ENCODE measurements around the gene TPO.

TPO gene

DNA sequence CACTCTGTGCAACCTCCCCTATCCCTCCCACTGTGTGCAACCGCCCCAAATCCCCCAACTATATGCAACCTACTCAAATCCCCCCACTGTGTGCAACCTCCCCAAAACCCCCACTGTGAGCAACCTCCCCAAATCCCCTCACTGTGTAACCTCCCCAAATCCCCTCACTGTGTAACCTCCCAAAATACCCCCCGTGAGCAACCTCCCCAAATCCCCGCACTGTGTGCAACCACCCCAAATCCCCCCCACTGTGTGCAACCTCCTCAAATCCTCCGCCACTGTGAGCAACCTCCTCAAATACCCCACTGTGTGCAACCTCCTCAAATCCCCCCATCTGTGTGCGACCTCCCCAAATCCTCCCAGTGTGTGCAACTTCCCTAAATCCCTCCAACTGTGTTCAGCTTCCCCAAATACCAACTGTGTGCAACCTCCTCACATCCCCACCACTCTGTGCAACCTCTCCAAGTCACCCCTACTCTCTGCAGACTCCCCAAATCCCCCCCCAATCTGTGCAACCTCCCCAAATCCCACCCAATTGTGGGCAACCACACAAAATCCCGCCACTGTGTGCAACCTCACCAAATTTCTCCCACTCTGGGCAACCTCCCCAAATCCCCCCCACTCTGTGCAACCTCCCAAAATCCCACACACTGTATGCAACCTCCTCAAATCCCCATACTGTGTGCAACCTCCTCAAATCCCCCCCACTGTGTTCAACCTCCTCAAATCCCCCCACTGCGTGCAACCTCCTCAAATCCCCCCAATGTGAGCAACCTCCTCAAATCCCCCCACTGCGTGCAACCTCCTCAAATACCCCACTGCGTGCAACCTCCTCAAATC is 114.1 kb downstream of the TPO start:
- Mint-ChIP-seq H3K27ac (no peak overlapping the region), H3K27me3 (no peaks in the 10 kb centered on the region), H3K4me3 (no peak overlapping the region), H3K4me1 (no peaks in the 10 kb centered on the region), H3K9me3 (peaks cover 45% of the 10 kb centered on the region), H3K36me3 (no peaks in the 10 kb centered on the region)
- ATAC-seq = no peak

DNA sequence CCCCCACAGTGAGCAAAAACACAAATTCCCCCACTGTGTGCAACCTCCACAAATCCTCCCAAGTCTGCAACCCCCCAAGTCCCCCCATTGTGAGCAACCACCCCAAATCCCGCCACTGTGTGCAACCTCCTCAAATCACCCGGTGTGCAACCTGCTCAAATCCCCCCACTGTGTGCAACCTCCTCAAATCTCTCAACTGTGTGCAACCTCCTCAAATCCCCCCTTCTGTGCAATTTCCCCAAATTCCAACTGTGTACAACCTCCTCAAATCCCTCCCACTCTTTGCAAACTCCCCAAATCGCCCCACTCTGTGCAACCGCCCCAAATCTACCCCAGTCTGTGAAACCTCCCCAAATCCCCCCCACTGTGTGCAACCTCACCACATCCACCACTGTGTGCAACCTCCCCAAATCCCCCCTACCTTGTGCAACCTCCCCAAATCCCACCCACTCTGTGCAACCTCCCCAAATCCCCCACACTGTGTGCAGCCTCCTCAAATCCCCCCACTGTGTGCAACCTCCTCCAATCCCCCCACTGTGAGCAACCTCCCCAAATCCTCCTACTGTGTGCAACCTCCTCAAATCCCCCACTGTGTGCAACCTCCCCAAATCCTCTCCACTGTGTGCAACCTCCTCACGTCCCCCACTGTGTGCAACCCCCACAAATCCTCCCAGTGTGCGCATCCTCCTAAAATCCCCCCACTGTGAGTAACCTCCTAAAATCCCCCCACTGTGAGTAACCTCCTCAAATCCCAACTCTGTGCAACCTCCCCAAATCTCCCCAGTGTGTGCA is 115.2 kb downstream of the TPO start:
- Mint-ChIP-seq H3K27ac (no peak overlapping the region), H3K4me3 (no peak overlapping the region), H3K36me3 (no peaks in the 10 kb centered on the region), H3K9me3 (peaks cover 48% of the 10 kb centered on the region), H3K27me3 (no peaks in the 10 kb centered on the region), H3K4me1 (no peaks in the 10 kb centered on the region)
- ATAC-seq = no peak

DNA sequence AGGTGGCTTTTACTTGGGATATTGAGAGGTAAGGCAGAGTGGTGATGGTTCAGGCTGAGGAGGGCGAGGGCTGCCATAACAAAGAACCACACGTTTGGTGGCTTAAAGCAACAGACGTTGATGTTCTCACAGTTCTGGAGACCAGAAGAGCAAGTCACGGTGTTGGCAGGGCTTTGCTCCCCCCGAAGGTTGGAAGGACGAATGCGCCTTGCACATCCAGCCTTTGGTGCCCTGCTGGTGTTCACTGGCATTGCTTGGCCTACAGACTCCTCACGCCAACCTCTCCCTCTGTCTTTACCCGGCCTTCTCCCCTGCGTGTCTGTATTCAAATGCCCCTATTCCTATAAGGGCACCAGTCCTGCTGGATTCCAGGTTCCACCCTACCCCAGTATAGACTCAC is 125.4 kb downstream of the TPO start:
- H3K4me3 Mint-ChIP-seq = no peak overlapping the region
- H3K9me3 Mint-ChIP-seq = peaks cover 16% of the 10 kb centered on the region
- H3K27ac Mint-ChIP-seq = no peak overlapping the region
- no peak for ATAC-seq
- H3K27me3 Mint-ChIP-seq = peaks cover 23% of the 10 kb centered on the region
- H3K36me3 Mint-ChIP-seq = no peaks in the 10 kb centered on the region
- no peaks in the 10 kb centered on the region for H3K4me1 Mint-ChIP-seq

DNA sequence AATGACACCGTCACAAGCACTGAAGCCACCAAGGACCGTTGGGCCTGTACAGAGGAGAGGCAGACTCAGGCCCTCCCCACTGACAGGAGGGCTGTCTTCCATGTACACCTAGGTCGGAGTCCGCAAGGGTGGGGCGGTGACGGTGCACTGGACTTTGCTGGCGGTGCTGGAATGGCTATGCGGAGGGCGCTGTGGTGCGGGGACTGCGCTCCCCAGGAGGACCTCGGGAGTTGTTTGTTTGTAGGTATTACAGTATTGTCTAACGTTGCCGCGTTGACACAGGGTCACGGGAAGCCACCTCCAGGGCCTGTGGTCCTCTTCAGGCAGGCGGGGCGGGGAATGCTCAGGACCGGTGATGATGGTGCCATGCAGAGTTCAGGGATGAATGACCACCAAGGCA is 126.2 kb downstream of the TPO start:
- peaks cover 11% of the 10 kb centered on the region for H3K9me3 Mint-ChIP-seq
- ATAC-seq = no peak
- H3K4me1 Mint-ChIP-seq = no peaks in the 10 kb centered on the region
- no peak overlapping the region for H3K27ac Mint-ChIP-seq
- no peaks in the 10 kb centered on the region for H3K36me3 Mint-ChIP-seq
- no peak overlapping the region for H3K4me3 Mint-ChIP-seq
- peaks cover 24% of the 10 kb centered on the region for H3K27me3 Mint-ChIP-seq

DNA sequence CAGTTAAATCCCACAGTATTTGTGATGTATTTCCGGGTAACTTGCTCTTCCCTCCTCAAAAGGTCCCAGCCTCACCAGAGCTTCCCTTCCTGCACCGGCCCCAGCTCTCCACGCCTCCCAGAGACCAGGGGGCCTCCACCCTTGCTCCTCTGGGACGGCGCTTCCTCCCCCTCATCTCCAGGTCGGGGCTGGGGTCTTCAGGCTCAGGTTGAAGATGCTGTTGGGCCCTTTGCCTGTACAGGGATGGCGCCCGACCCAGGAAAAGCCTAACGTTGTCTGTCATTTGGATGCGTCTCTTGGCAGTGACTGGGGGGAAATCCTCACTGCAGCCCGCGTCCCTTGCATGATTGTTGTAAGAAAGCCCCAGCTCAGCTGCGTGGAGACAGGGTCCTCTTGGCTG is 126.7 kb downstream of the TPO start:
- Mint-ChIP-seq H3K27me3 (peaks cover 29% of the 10 kb centered on the region), H3K4me1 (no peaks in the 10 kb centered on the region), H3K36me3 (no peaks in the 10 kb centered on the region), H3K27ac (no peak overlapping the region), H3K4me3 (no peak overlapping the region), H3K9me3 (peaks cover 6% of the 10 kb centered on the region)
- ATAC-seq = no peak

DNA sequence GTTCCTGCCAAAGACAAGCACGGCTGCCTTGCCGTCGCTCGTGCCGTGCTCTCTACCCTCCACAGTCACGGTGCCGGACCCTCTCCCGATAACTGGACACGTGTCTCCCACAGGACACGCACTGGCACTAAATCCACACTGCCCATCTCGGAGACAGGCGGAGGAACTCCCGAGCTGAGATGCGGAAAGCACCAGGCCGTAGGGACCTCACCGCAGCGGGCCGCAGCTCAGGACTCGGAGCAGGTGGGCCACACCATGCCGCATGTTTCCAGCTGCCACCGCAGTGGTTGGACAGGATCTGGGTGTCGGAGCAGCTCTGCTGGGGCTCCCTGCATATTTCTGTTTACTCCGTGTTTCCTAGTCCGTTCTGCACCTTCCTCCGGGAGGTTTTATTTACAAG is 127.2 kb downstream of the TPO start:
- Mint-ChIP-seq H3K4me3 (no peak overlapping the region), H3K9me3 (peaks cover 3% of the 10 kb centered on the region), H3K36me3 (no peaks in the 10 kb centered on the region), H3K27me3 (peaks cover 34% of the 10 kb centered on the region), H3K27ac (no peak overlapping the region), H3K4me1 (no peaks in the 10 kb centered on the region)
- ATAC-seq = no peak

DNA sequence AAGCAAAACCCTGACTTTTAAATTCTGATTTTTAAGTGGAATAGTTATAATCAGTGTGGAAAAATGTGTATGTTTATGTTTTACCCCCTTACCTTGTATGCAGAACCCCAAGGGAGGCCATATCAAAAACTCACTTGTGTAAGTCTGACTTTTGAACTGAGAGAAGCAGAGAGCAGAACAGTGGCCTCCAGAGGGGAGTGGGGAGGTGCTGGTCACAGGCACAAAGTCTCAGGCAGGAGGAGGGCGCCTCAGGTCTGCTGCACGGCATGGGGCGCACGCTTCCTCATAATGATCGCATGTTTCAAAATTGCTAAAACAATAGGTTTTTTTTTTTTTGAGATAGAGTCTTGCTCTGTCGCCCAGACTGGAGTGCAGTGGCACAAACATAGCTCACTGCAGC is 127.8 kb downstream of the TPO start:
- no peaks in the 10 kb centered on the region for H3K4me1 Mint-ChIP-seq
- H3K9me3 Mint-ChIP-seq = peaks cover 3% of the 10 kb centered on the region
- no peak for ATAC-seq
- H3K4me3 Mint-ChIP-seq = no peak overlapping the region
- H3K27me3 Mint-ChIP-seq = peaks cover 40% of the 10 kb centered on the region
- no peak overlapping the region for H3K27ac Mint-ChIP-seq
- H3K36me3 Mint-ChIP-seq = no peaks in the 10 kb centered on the region

DNA sequence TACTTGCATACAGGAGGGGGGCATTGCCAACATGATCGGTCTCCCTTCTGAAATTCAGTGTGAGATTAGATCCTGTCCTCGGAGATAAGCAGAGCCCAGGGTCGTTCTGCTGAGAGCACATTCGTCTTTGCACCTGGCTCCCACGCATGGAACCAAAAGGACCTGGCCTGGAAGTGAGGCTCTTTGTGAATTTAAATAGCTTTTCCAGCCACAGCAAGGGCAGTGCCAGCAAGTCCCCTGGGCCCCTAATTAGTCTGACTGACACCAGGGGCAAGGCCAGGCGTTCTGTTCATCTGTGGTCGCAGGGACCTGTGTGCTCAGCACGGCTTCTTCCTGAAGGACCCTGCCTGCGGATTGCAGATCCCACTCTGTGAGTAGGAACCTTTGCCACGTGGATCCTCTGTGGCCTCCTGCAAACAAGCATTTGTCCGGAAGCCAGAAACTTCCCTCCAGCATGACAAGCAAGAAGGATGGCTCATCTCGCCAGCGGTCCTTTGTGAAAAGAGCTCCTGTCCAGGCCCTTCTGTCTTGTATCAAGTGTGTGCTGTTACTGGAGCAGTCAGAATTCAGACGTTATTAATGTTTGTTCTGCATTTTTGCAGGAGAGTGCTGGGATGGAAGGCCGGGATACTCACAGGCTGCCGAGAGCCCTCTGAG is 128.7 kb downstream of the TPO start:
- H3K36me3 Mint-ChIP-seq = no peaks in the 10 kb centered on the region
- no peak overlapping the region for H3K27ac Mint-ChIP-seq
- H3K27me3 Mint-ChIP-seq = peaks cover 47% of the 10 kb centered on the region
- ATAC-seq = no peak
- H3K4me1 Mint-ChIP-seq = no peaks in the 10 kb centered on the region
- H3K9me3 Mint-ChIP-seq = peaks cover under 1% of the 10 kb centered on the region
- H3K4me3 Mint-ChIP-seq = no peak overlapping the region

DNA sequence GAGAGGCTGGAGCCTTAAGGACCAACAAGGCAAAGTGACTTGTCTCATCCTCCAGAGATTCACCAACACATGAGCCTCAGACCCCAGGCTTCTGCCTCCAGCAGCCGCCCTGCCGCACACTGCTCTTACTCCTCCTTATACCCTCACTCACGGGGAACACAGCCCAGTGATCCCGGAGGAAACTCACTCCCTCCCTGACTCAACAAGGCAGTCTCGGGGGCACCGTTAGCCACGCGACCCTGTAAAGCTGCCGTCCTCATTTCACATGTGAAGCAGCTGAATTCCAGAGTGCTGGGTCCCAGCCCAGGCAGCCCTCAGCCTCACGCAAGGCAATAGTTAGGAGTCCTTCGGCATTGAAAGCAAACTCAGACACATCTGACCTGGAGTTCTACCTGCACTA is 129.7 kb downstream of the TPO start:
- Mint-ChIP-seq H3K4me3 (no peak overlapping the region), H3K9me3 (no peaks in the 10 kb centered on the region), H3K4me1 (no peaks in the 10 kb centered on the region), H3K27me3 (peaks cover 47% of the 10 kb centered on the region), H3K36me3 (no peaks in the 10 kb centered on the region), H3K27ac (no peak overlapping the region)
- no peak for ATAC-seq

DNA sequence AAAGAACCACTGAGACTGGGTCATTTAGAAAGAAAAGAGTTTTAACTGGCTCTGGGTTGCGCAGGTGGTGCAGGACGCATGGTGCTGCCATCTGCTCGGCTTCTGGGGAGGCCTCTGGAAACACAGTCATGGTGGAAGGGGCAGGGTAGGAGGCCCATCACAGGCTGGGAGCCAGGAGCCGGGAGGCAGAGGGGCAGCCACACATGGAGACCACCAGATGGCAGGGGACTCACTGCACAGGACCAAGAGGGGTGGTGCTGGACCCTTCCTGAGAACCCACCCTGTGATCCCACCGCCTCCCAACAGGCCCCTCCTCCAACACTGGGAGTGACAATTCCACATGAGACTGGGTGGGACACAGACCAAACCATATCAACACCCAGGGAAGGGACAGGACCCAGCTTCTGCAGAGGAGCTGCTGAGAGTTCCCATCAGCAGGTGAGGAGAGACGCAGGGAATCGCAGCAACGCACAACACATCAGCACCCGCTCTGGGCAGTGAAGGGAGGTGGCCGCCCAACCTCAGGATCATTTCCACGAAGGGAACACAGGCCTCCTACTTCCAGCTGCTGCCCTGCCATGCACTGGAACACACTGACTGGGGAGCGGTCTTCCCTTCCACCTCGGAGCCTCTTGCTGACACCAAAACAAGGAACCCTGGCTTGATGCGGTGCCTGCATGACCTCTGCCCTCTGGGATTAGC is 130.7 kb downstream of the TPO start:
- H3K9me3 Mint-ChIP-seq = no peaks in the 10 kb centered on the region
- peak; percentile 21 for ATAC-seq
- H3K36me3 Mint-ChIP-seq = no peaks in the 10 kb centered on the region
- no peak overlapping the region for H3K4me3 Mint-ChIP-seq
- H3K4me1 Mint-ChIP-seq = no peaks in the 10 kb centered on the region
- H3K27me3 Mint-ChIP-seq = peaks cover 46% of the 10 kb centered on the region
- no peak overlapping the region for H3K27ac Mint-ChIP-seq

DNA sequence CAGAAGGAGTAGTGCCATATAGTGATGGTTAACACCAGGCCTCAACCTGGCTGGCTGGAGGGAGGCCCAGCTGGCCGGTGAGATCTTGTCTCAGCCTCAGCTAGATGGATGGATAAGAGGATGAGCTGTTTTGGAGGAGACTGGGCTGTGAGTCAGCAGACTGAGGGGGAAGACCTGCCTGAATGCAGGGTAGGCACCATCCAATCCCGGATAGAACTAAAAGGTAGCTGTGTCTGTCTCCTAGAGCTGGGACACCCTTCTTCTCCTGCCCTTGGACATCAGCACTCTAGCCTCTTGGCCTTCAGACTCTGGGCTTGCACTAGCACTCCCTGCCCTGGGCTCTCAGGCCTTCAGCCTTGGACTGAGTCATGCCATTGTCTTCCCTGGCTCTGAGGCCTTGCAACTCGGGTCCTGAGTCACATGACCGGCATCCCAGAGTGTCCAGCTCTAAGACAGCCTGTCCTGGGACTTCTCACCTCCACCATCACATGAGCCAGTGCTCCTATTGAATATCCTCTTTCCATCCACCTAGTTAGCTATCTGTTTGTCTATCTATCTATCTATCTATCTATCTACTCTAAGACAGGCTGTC is 131.3 kb downstream of the TPO start:
- no peaks in the 10 kb centered on the region for H3K36me3 Mint-ChIP-seq
- H3K27me3 Mint-ChIP-seq = peaks cover 52% of the 10 kb centered on the region
- no peak overlapping the region for H3K4me3 Mint-ChIP-seq
- no peak for ATAC-seq
- no peaks in the 10 kb centered on the region for H3K4me1 Mint-ChIP-seq
- no peaks in the 10 kb centered on the region for H3K9me3 Mint-ChIP-seq
- H3K27ac Mint-ChIP-seq = no peak overlapping the region

DNA sequence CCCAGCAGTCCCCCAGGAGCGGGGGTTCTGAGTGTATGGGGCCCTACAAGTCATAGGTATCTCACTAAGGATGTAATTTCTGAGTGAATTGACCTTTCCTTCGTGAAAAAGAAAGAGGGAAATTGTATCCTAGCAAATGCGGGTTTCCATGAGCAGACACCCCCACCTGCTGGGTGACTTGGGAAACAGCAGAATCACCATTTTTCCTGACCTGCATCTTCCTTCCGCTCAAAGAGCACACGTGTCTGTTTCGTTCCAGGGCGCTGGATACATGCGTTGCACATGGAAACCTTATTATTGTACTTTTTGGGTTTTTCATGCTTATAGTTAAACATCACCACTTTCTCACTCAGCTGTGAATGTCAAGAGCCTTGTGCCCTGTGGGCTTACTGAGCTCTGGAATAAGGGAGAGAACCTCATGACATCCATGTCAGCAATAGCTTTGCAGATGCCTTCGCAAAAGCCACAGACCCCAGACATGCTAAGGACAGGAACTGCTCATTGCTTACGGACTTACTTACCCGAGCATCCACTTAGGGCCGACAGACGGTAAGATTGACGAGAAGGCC is 132.8 kb downstream of the TPO start:
- no peak overlapping the region for H3K27ac Mint-ChIP-seq
- ATAC-seq = no peak
- H3K27me3 Mint-ChIP-seq = peaks cover 67% of the 10 kb centered on the region
- no peaks in the 10 kb centered on the region for H3K36me3 Mint-ChIP-seq
- peaks cover 5% of the 10 kb centered on the region for H3K4me1 Mint-ChIP-seq
- H3K4me3 Mint-ChIP-seq = no peak overlapping the region
- H3K9me3 Mint-ChIP-seq = no peaks in the 10 kb centered on the region

DNA sequence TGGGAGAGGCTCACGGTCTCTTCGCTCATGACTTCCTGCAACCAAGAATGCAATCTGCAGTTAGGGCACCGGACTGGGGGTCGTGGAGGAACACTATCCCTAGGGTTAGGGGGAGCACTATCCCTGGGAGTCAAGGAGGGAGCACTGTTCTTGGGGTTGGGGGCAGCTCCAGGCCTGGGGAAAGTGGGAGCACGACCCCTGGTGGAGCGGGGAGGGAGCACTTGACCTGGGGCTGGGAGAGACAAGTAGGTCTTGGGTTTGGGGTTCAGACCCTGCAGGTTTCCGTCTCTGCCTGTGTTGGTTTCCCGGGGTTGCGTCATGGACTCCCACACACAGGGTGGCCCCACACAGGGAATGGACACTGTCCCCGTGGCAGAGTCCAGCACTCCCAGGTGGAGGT is 133.6 kb downstream of the TPO start:
- H3K4me1 Mint-ChIP-seq = peaks cover 5% of the 10 kb centered on the region
- H3K27ac Mint-ChIP-seq = no peak overlapping the region
- no peaks in the 10 kb centered on the region for H3K36me3 Mint-ChIP-seq
- H3K27me3 Mint-ChIP-seq = peaks cover 69% of the 10 kb centered on the region
- no peak for ATAC-seq
- H3K9me3 Mint-ChIP-seq = no peaks in the 10 kb centered on the region
- no peak overlapping the region for H3K4me3 Mint-ChIP-seq

DNA sequence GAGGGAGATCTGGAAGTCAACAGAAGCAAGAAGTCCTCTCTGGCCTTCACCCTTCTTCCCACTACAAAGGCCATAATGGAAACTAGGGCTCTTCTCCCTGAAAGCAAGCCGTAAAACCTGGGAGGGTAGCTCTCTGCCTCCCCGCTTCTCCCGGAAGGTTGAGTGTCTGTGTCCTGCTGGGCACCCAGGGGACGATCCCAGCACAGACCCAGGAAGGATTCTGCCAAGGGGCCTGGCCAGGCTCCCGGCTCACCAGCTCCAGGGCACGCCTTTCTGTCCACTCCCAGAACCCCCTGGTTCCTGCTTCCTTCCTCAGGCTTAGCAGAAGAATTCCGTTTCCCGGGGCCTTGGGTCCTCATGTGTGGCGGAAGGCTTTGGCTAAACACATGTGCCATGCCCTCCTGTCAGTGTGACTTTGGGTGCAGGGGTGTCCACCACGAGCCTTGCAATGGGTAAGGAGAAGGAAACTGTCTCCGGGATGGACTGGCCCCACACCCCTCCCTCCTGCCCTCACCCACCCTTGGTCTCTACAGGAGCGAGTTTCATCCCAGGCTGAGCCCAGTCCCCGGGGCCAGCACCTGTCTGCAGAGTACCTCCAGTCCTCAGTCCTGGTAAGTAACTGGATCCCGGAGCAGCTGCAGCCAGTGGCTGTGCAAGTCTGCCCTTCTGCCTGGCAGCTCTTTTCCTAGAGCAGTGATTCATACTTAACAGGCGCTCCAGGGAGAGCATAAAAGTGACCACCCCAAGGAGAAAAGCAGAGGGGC is 135.8 kb downstream of the TPO start:
- Mint-ChIP-seq H3K27ac (no peak overlapping the region), H3K4me3 (no peak overlapping the region), H3K36me3 (no peaks in the 10 kb centered on the region), H3K4me1 (peaks cover 5% of the 10 kb centered on the region), H3K27me3 (peaks cover 64% of the 10 kb centered on the region), H3K9me3 (no peaks in the 10 kb centered on the region)
- no peak for ATAC-seq
